ENCODE results near the gene DLGAP1.
"Not testable (repeated sequence)": the region's sequence is repeated elsewhere in the genome, so short reads cannot be mapped to it uniquely, and the experiment has no call there.

Gene DLGAP1

GRCh38 chr18:4385876-4386275, 69.2 kb downstream of the DLGAP1 start:
- DNase-seq (ENCODE audit: low spot score), result no peak

GRCh38 chr18:4384932-4385331, 70.2 kb downstream of the DLGAP1 start:
- no peak for DNase-seq (ENCODE audit: low spot score)

GRCh38 chr18:4374564-4374963, 80.5 kb downstream of the DLGAP1 start:
- DNase-seq (ENCODE audit: low spot score), result no peak

GRCh38 chr18:4369705-4370104, 85.4 kb downstream of the DLGAP1 start:
- DNase-seq (ENCODE audit: low spot score), result no peak

GRCh38 chr18:4360221-4360715, 94.8 kb downstream of the DLGAP1 start:
- no peak for DNase-seq (ENCODE audit: low spot score)

GRCh38 chr18:4358618-4359017, 96.5 kb downstream of the DLGAP1 start:
- DNase-seq (ENCODE audit: low spot score), result no peak

GRCh38 chr18:4357579-4357978, 97.5 kb downstream of the DLGAP1 start:
- no peak for DNase-seq (ENCODE audit: low spot score)

- no peak for DNase-seq (ENCODE audit: low spot score)
These were observed 98.2 kb downstream of the DLGAP1 start for GRCh38 chr18:4356929-4357328.

- no peak for DNase-seq (ENCODE audit: low spot score)
These were observed 101.2 kb downstream of the DLGAP1 start for GRCh38 chr18:4353853-4354418.

- DNase-seq (ENCODE audit: low spot score), result no peak
These were observed 102.2 kb downstream of the DLGAP1 start for GRCh38 chr18:4352746-4353551.

- DNase-seq (ENCODE audit: low spot score), result no peak
These were observed 104.1 kb downstream of the DLGAP1 start for GRCh38 chr18:4351005-4351404.

- no peak for DNase-seq (ENCODE audit: low spot score)
These were observed 119.7 kb downstream of the DLGAP1 start for GRCh38 chr18:4335386-4335785.

- DNase-seq (ENCODE audit: low spot score), result no peak
These were observed 122.1 kb downstream of the DLGAP1 start for GRCh38 chr18:4333043-4333442.

- no peak for DNase-seq (ENCODE audit: low spot score)
These were observed 135.1 kb downstream of the DLGAP1 start for GRCh38 chr18:4319738-4320677.

- no peak for DNase-seq (ENCODE audit: low spot score)
These were observed 136.8 kb downstream of the DLGAP1 start for GRCh38 chr18:4318311-4318710.

- DNase-seq (ENCODE audit: low spot score), result not testable (repeated sequence)
These were observed 143.2 kb downstream of the DLGAP1 start for GRCh38 chr18:4311945-4312344.

- DNase-seq (ENCODE audit: low spot score), result no peak
These were observed 144.0 kb downstream of the DLGAP1 start for GRCh38 chr18:4311136-4311535.

GRCh38 chr18:4309227-4309626, 145.9 kb downstream of the DLGAP1 start:
- DNase-seq (ENCODE audit: low spot score), result no peak

- no peak for DNase-seq (ENCODE audit: low spot score)
These were observed 146.5 kb downstream of the DLGAP1 start for GRCh38 chr18:4308576-4308975.

GRCh38 chr18:4299395-4299794, 155.7 kb downstream of the DLGAP1 start:
- no peak for DNase-seq (ENCODE audit: low spot score)

- no peak for DNase-seq (ENCODE audit: low spot score)
These were observed 161.8 kb downstream of the DLGAP1 start for GRCh38 chr18:4293337-4293736.

- DNase-seq (ENCODE audit: low spot score), result no peak
These were observed 162.4 kb downstream of the DLGAP1 start for GRCh38 chr18:4292696-4293095.

Data from HuH-7 (cell line).